KBM-7 (cell line): Measurements from ENCODE around the gene SLC35F5.
A peak's percentile ranks its signal among the peaks of the same experiment; 100 is the strongest.
"Not testable (repeated sequence)": the region's sequence is repeated elsewhere in the genome, so short reads cannot be mapped to it uniquely, and the experiment has no call there.

Source experiments
- DNase-seq: peaks from one replicate; pipeline ENCODE4 v3.0.0-alpha.2; 2015
- in situ Hi-C: fragments of 300-500 bp; cut with MboI; formaldehyde crosslinking; loops from 2 replicates; pipeline ENCODE4 v1.14.3; 2020; ENCODE audit warnings: low sequenced_read_pairs, low pct_unique_long_range_greater_than_20kb, mixed read lengths

SLC35F5 gene

DNA sequence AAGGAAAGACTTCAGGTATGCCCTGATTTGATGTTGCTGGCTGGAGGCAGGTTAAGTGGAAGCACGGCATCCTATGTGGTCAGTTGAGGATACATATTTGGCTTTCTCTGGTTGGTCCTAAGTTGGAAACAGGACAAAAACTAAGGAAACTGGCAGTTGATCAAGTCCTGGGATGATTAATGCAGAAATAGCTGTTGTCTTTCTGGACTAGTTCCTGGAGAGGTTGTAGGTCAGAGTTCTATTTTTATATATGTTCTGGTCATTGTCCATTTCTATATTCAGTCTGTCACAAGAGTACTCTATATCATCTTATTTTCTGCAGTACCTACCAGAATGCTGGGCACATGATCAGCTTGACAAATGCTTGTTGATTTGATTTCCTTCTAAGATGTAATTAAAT lies 4.0 kb upstream of the SLC35F5 start:
- in situ Hi-C loops, result no loop called here

DNA sequence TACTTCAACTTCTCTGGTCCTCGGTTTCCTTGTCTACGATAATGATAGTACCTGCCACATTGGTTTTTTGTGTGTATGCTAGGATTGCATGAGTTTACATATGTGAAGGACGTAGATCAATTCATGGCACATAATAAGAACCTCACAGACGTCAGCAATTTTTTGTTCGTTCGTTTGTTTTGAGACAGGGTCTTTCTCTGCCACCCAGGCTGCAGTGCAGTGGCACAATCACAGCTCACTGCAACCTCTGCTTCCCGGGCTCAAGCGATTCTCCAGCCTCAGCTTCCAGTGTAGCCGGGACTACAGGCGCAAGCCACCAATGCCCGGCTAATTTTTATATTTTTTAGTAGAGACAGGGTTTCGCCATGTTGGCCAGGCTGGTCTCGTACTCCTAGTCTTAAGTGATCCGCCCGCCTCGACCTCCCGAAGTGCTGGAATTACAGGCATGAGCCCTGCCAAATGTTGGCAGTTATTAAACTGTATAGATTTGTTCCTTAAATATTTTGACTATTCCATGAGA lies 756 bp upstream of the SLC35F5 start:
- no peak for DNase-seq
- in situ Hi-C loops, result no loop called here

More for the DNA sequence above, 4.0 kb upstream of the SLC35F5 start:
- DNase-seq, result no peak

DNA sequence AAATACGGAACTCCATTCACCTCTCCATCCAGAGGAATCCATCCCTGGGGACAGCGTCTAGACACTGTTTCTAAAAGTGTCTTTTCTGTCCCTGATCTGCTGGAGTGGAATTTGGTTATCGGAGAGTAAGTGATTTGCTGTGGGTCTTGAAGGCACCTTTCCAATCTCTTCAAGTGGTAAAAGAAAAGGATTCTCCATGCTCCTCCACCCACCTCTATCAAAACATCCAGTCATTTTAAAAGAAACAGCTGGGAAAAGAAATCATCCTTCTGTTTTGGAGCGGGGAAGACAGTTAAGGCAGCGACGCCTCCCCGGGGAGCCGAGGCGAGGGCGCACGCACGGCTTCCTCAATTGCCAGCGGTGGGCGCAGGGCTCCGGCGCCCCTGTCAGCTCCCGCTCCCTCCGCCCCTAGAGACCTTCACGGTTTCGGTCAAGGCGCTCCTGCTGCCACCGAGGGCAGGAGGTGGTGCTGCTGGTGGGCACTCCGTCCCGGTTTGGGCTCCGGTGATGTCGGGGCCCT lies 547 bp downstream of the SLC35F5 start:
- in situ Hi-C loops, result no loop called here
- peak; percentile 78 for DNase-seq

DNA sequence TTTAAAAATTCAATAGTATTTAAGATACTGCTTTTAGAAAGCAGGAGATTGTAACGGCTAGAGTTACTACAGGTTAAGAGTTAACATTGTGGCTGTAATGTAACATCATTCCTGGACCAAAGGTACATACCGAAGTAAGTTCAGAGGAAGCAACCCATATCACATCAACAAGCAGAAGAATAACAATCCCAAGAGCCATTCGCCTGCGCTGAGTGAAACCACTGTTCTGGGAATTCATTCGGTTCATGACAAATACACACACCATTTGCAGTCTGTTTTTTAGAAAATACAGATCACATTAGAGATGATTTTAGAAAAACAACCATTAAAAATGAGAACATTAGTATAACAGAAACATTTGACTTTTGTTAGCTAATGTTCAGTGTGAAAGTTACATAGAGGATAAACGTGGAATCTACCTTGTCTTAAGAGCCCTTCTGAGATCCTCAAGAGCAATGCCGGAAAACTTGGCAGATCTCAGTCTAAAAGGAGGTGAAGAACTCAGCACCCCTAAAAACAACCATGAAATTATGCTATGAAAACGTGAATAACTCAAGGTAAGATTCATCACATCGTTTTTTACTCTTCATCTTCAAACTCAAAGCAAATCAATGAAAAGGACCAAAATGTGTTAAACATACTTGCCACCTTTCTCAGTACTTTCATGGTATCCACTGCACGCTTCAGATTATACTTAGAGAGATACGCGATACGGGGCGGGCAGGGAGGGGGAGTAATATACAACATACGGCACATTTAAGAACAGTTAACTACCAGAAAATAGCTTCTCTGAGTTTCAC lies 1.2 kb downstream of the SLC35F5 start:
- in situ Hi-C loops, result no loop called here
- peak; percentile 18 for DNase-seq

DNA sequence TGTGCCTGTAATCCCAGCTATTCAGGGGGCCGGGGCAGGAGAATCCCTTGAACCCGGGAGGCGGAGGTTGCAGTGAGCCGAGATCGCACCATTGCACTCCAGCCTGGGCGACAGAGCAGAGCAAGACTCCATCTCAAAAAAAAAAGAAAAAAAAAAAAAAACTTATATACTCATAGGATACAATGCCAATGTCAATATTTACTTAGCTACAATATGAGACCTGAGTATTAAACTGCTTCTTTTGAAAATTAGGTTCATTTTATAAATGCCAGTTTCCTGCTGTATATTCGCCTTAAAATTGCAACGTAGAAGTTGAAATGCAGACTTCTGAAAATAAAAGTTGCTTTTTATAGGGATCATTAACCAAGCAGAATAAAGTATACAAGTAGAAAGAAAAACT lies 2.3 kb downstream of the SLC35F5 start:
- in situ Hi-C loops, result no loop called here
- DNase-seq, result no peak

DNA sequence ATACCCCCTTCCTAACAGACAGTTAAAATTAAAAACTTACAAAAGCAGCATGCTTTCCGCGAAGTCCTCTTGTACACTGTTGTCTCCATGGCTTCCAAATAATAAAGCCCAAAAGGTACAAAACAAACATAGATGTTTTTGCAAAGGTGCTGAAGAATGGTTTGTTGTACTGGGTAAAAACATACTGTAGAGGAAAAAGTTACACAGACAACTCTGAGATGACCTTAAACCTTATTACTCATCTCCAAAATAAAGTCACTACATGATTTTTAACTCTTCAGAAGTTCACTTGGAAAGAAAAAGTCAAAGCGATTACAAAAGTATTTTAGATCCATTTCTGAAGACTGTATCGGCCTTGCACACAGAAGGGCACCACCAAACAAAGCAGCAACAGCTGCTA lies 6.1 kb downstream of the SLC35F5 start:
- DNase-seq, result no peak
- in situ Hi-C loops, result no loop called here

DNA sequence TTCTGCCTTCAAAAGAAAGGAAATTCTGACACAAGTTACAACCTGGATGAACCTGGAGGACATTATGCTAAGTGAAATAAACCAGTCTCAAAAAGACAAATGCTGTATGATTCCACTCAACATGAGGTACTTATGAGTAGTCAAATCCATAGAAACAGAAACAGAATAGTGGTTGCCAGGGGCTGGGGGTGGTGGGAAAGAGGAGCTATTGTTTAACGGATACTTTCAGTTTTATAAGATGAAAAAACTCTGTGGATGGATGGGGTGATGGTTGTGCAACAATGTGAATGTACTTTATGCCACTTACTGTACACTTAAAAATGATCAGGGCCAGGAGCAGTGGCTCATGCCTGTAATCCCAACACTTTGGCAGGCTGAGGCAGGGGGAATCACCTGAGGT lies 15.4 kb downstream of the SLC35F5 start:
- in situ Hi-C loops, result no loop called here
- DNase-seq, result no peak

DNA sequence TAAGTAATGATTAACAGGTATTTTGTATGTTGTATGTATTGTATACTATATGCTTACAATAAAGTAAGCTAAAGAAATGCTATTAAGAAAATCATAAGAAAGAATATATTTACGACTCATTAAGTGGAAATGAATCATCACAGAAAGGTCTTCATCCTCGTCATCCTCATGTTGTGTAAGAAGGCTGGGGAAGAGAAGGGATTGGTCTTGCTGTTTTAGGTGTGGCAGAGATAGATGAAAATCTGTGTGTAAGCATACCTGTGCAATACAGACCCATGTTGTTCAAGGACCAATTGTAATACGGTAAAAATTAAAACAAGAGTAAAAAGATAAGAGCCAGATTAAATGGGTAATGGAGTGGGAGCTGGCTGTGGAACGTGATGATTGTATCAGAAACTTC lies 16.6 kb downstream of the SLC35F5 start:
- in situ Hi-C loops, result no loop called here
- DNase-seq, result no peak

DNA sequence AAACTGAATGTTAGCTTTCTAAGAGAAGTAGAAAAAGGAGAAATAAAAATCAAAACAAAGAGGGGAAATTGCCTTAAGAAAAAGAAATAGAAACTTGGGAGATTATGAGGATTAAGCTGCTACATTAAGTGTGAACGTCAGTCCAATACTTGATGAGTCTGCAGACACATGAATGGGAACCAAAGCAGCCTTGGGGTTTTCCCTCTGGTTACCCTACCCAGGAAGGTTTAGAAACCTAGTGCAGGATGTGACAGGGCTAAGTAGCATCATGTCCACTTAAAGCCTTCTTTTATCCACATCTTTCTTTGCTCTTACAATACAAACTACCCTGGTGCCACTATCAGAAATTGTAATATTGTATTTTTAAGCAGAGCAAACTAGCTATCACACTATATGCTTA lies 22.3 kb downstream of the SLC35F5 start:
- in situ Hi-C loops, result no loop called here
- no peak for DNase-seq

DNA sequence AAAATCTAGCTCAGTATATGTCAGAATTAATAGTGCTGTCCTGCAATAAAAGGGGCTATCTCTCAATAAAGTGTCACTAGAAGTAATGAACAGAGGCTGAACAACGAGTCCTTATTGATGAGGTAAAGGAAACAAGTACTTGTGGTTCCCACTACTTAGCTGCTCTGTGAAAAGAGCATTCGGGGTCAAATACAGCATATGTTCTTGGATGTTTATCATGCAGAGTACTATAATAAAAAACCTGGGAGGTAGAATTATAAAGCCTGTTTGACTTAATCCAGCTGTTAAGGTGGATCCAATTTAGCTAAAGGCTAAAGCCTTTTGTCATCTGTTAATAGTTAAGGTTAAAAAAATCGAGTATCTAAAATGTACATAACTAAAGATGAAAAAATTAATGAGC lies 32.4 kb downstream of the SLC35F5 start:
- in situ Hi-C loops, result no loop called here
- no peak for DNase-seq

DNA sequence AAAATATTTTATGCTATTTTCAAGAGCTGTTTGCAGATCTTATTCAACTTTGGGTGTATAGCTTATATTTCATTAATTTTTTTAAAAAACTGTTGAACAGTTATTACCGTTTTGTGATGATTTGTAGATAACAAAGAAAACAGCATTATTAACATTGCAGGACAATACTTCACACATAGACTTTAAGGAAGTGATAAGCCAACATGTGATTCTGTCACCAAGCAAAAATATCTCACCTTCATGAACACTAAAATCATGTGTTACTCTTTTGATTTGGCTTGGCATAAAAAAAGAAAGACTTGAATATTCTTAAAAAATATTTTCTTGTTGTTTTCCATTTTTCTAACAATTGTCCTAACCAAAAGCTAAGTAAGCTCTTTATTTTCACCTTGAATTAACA lies 33.0 kb downstream of the SLC35F5 start:
- in situ Hi-C loops, result no loop called here
- DNase-seq, result no peak

DNA sequence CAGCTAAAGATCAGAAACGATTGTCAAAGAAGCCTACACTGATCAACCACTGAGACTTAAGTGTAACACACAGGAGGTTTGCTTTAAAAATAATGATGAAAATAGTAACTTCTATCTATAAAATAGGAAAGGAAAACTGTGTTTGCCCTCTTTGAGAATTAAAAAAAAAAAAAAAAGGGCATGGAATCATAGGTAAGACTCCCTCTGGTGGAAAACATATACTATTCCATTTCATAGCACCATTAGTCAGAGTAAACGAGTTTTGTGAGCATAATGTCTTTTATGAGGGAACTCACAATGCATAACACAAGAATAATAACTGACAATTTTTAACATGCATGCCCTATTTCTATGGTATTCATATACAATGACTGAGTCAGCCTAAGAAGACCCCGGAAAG lies 36.3 kb downstream of the SLC35F5 start:
- DNase-seq, result peak; percentile 24
- in situ Hi-C loops, result no loop called here

DNA sequence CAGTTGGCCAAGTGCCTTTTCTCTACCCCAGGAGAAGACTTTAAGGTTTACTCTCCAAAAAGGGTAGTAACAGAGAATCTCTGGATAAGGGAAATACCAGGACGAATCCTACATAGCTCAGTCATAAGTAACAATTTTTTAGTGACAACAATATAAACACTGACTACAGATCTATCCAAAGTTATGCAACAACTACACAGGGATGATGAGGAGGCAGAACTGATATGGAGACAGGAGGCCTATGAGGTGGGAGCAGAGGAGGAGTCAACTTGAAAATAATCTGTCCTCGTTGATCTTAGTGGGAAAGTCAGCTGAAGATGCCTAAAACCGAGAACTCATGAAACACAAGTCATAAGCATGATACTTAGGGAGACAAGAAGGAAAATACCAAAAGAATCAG lies 40.2 kb downstream of the SLC35F5 start:
- in situ Hi-C loops, result no loop called here
- DNase-seq, result no peak

DNA sequence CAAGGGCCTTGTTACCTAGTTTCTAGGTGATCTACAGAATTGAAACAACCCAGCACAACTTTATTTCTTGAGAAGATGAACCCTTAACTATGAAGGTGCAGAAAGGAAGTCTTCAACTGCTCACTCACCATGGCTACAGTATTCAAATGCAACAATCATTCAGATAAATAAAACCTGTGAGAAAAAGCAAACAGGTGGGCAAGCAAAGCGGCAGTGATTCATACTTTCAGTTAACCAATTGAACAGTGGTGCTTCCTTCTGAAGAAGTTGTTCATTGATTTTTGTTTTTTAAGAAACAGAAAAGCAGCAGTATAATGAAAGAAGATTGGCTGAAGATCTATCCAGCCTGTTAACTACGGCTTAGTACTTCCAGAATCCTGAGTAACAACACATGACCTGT lies 43.5 kb downstream of the SLC35F5 start:
- no peak for DNase-seq
- in situ Hi-C loops, result no loop called here

DNA sequence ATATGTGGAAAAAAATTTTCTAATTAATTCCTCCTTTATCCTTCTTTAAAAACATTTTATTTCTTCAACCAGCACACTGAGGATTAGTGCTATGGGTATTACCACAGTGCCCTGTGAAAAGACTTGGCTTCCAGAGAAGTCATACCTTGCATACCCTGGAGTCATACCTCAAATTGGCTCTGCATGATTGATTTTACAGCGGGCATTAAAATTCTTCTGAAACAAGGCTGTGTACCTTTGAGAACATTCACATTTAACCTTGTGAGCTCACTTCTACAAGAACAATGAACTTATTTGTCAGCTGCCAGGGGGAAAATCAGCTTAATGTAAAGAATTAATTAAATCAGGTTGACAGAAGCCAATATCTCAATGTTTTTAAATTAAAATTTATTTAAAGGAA lies 44.6 kb downstream of the SLC35F5 start:
- DNase-seq, result no peak
- in situ Hi-C loops, result no loop called here

DNA sequence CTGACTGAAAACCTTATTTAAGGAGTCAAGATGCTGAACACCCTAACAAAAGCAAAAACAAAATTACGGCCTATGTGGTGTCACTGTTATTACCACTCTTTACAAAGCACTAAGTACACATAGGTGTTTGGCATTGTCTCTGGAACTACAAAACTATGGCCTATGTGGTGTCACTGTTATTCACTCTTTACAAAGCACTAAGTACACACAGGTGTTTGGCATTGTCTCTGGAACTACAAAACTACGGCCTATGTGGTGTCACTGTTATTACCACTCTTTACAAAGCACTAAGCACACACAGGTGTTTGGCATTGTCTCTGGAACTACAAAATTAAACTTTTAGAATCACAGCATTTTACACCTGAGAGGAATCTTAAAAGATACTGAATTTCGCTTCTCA lies 47.4 kb downstream of the SLC35F5 start:
- in situ Hi-C loops, result no loop called here
- no peak for DNase-seq

DNA sequence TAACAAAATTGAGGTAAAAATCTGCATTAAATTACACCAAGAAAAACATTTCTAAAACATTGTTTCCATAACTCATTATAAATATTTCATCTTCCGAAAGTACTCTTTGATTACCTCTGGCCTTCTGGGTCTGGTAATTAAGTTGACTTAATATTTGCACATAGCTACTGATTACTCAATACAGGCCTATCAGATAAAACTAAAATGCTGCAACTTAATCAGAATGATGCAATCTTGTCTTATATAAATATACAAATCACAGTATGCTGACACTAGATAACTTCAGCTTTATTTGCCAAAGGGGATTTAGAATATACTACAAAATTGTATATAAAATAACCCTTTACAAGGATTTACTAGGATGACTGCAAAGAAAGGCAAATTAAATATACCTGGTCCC lies 49.3 kb downstream of the SLC35F5 start:
- no peak for DNase-seq
- in situ Hi-C loops, result no loop called here

DNA sequence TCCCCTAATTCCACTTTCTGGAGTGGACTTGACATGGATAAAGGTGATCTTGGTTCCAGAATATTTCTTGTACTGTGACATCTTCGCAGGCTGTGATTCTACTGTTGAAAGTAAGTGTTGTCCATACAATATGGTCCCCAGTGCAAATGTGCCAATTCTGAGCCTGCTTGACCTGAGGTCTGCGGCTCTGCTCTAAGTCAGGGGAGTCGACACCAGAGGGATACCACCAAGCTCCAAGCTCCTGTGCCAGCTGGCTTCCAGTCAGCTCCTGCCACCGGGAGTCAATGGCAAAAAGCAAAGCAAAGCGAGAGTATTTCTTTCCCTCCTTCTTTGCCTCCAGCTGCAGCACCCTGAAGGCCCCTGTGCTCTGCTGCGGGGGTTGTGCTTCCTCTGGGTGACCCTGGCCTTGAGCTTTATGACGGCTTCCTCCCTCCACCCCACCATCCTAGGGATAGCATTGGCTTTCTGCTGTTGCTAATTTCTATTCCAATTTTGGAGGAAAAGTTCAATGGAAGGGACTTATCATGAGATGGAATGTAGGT lies 50.4 kb downstream of the SLC35F5 start:
- DNase-seq, result no peak
- in situ Hi-C loops, result no loop called here

DNA sequence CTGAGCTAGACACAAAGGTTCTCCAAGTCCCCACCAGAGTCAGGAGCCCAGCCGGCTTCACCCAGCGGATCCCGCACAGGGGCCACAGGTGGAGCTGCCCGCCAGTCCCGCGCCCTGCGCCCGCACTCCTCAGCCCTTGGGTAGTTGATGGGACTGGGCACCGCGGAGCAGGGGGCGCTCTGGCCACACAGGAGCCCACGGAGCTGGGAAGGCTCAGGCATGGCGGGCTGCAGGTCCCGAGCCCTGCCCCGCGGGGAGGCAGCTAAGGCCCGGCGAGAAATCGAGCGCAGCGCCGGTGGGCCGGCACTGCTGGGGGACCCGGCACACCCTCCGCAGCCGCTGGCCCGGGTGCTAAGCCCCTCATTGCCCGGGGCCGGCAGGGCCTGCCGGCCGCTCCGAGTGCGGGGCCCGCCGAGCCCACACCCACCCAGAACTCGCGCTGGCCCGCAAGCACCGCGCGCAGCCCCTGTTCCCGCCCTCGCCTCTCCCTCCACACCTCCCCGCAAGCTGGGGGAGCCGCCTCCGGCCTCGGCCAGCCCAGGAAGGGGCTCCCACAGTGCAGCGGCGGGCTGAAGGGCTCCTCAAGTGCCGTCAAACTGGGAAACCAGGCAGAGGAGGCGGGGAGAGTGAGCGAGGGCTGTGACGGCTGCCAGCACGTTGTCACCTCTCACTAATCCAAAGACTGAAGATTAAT lies 52.0 kb downstream of the SLC35F5 start:
- in situ Hi-C loops, DNase-seq: not testable (repeated sequence)
